ACC112 (cell line): ENCODE results near the gene THBS3.
A peak's percentile ranks its signal among the peaks of the same experiment; 100 is the strongest.

Experiments
- H2AFZ ChIP-seq: fragments of 200-600 bp; sonication (generic); one replicate; pipeline ENCODE4 v1.6.0; 2017; ENCODE audit warnings: antibody characterized with exemption, low read length; ENCODE audit not compliant: unreplicated experiment
- H3K27ac ChIP-seq: fragments of 200-600 bp; sonication (generic); 2 replicates; pipeline ENCODE4 v1.5.1; 2014; ENCODE audit warnings: low read depth, mild to moderate bottlenecking, antibody characterized with exemption, low read length, moderate library complexity
- H3K27me3 ChIP-seq: fragments of 200-600 bp; sonication (generic); 2 replicates; pipeline ENCODE4 v1.6.1; 2014; ENCODE audit warnings: mild to moderate bottlenecking, antibody characterized with exemption, low read length, moderate library complexity, mixed read lengths; ENCODE audit not compliant: insufficient read depth
- H3K36me3 ChIP-seq: fragments of 200-600 bp; sonication (generic); 2 replicates; pipeline ENCODE4 v1.6.1; 2016; ENCODE audit warnings: mild to moderate bottlenecking, antibody characterized with exemption, low read length, moderate library complexity, mixed read lengths; ENCODE audit not compliant: insufficient read depth
- H3K4me1 ChIP-seq: fragments of 200-600 bp; sonication (generic); one replicate; pipeline ENCODE4 v1.6.1; 2016; ENCODE audit warnings: low read length, mixed read lengths; ENCODE audit not compliant: insufficient read depth, unreplicated experiment, control insufficient read depth
- H3K4me3 ChIP-seq: fragments of 200-600 bp; sonication (generic); 2 replicates; pipeline ENCODE4 v1.5.1; 2014; ENCODE audit warnings: mild to moderate bottlenecking, low read depth, low read length
- H3K79me2 ChIP-seq: fragments of 200-600 bp; sonication (generic); one replicate; pipeline ENCODE4 v1.6.0; 2016; ENCODE audit warnings: low read length; ENCODE audit not compliant: control insufficient read depth, unreplicated experiment, insufficient read depth

THBS3 gene

GRCh38 chr1:155207806-155208540, at the start of gene THBS3:
Gene THBS3 (minus strand): TSS chr1:155207897. CDS start chr1:155207876, 21 bp downstream.
- H3K27ac ChIP-seq, result peak within 1 kb of the TSS; percentile 98
- peak within 1 kb of the TSS; percentile 67 for H2AFZ ChIP-seq
- H3K4me1 ChIP-seq, result peaks cover 22% of the 10 kb centered on the region
- peaks cover 10% of the 10 kb centered on the region for H3K79me2 ChIP-seq
- peak within 1 kb of the TSS; percentile 91 for H3K4me3 ChIP-seq
- no peaks in the 10 kb centered on the region for H3K27me3 ChIP-seq
- no peaks in the 10 kb centered on the region for H3K36me3 ChIP-seq

GRCh38 chr1:155256058-155256852, 48.6 kb upstream of the THBS3 start:
- H2AFZ ChIP-seq, result no peak overlapping the region
- H3K27me3 ChIP-seq, result no peaks in the 10 kb centered on the region
- peak overlapping the region; percentile 65 for H3K27ac ChIP-seq
- peaks cover 28% of the 10 kb centered on the region for H3K4me1 ChIP-seq
- H3K79me2 ChIP-seq, result peaks cover 29% of the 10 kb centered on the region
- H3K36me3 ChIP-seq, result peaks cover 4% of the 10 kb centered on the region
- H3K4me3 ChIP-seq, result peak overlapping the region; percentile 95

GRCh38 chr1:155255243-155256007, 47.7 kb upstream of the THBS3 start, which contains the start of gene ENTREP3:
Gene ENTREP3 (minus strand): TSS chr1:155255483. CDS start chr1:155254877, 606 bp downstream.
- H3K4me1 ChIP-seq, result peaks cover 24% of the 10 kb centered on the region
- H2AFZ ChIP-seq, result peak within 1 kb of the TSS; percentile 84
- peak within 1 kb of the TSS; percentile 95 for H3K4me3 ChIP-seq
- peaks cover 21% of the 10 kb centered on the region for H3K79me2 ChIP-seq
- H3K36me3 ChIP-seq, result peaks cover 4% of the 10 kb centered on the region
- peak within 1 kb of the TSS; percentile 65 for H3K27ac ChIP-seq
- no peaks in the 10 kb centered on the region for H3K27me3 ChIP-seq

GRCh38 chr1:155254714-155255242, 47.1 kb upstream of the THBS3 start:
- Histone ChIP-seq H3K36me3 (peaks cover 4% of the 10 kb centered on the region), H3K79me2 (peaks cover 17% of the 10 kb centered on the region), H3K4me3 (peak overlapping the region; percentile 95), H2AFZ (peak overlapping the region; percentile 84), H3K27me3 (no peaks in the 10 kb centered on the region), H3K27ac (peak overlapping the region; percentile 65; the same call in 1 of the 2 replicates), H3K4me1 (peaks cover 26% of the 10 kb centered on the region)

GRCh38 chr1:155254228-155254713, 46.6 kb upstream of the THBS3 start:
- Histone ChIP-seq H3K36me3 (peaks cover 4% of the 10 kb centered on the region), H3K27ac (no peak overlapping the region), H3K4me1 (peaks cover 26% of the 10 kb centered on the region), H2AFZ (peak overlapping the region; percentile 84), H3K27me3 (no peaks in the 10 kb centered on the region), H3K79me2 (peaks cover 17% of the 10 kb centered on the region), H3K4me3 (peak overlapping the region; percentile 95)

- Histone ChIP-seq H3K79me2 (peaks cover 17% of the 10 kb centered on the region), H2AFZ (no peak overlapping the region), H3K4me3 (peak overlapping the region; percentile 95), H3K4me1 (peaks cover 26% of the 10 kb centered on the region), H3K27me3 (no peaks in the 10 kb centered on the region), H3K36me3 (peaks cover 4% of the 10 kb centered on the region), H3K27ac (no peak overlapping the region)
These were observed 46.1 kb upstream of the THBS3 start for GRCh38 chr1:155253797-155254196.

GRCh38 chr1:155253208-155253607, 45.5 kb upstream of the THBS3 start:
- Histone ChIP-seq H3K36me3 (peaks cover 4% of the 10 kb centered on the region), H3K79me2 (peaks cover 17% of the 10 kb centered on the region), H3K4me3 (peak overlapping the region; percentile 95), H3K4me1 (peaks cover 26% of the 10 kb centered on the region), H3K27me3 (no peaks in the 10 kb centered on the region), H3K27ac (no peak overlapping the region), H2AFZ (no peak overlapping the region)

- Histone ChIP-seq H3K27ac (no peak overlapping the region), H3K36me3 (no peaks in the 10 kb centered on the region), H3K27me3 (no peaks in the 10 kb centered on the region), H2AFZ (no peak overlapping the region), H3K4me1 (peaks cover 24% of the 10 kb centered on the region), H3K79me2 (peaks cover 17% of the 10 kb centered on the region), H3K4me3 (no peak overlapping the region)
These were observed 43.9 kb upstream of the THBS3 start for GRCh38 chr1:155251566-155251965.

- Histone ChIP-seq H2AFZ (no peak overlapping the region), H3K4me3 (no peak overlapping the region), H3K4me1 (peaks cover 17% of the 10 kb centered on the region), H3K27me3 (no peaks in the 10 kb centered on the region), H3K79me2 (peaks cover 17% of the 10 kb centered on the region), H3K36me3 (no peaks in the 10 kb centered on the region), H3K27ac (no peak overlapping the region)
These were observed 43.1 kb upstream of the THBS3 start for GRCh38 chr1:155250633-155251449.
